PC-9 (cell line): ENCODE results near the gene TTC23.

Experiments used
- EZH2 ChIP-seq: fragments of 200-600 bp; sonication (generic); IDR thresholded peaks from 2 replicates; pipeline ENCODE4 v1.8.0; 2017; ENCODE audit warnings: antibody characterized with exemption, low read depth
- TF ChIP-seq, protein P1 (sequence below): fragments of 200-600 bp; sonication (generic); conservative IDR thresholded peaks from 2 replicates; pipeline ENCODE4 v1.6.1; 2017; ENCODE audit warnings: mixed run types, antibody characterized with exemption, mild to moderate bottlenecking, moderate library complexity

DNA sequence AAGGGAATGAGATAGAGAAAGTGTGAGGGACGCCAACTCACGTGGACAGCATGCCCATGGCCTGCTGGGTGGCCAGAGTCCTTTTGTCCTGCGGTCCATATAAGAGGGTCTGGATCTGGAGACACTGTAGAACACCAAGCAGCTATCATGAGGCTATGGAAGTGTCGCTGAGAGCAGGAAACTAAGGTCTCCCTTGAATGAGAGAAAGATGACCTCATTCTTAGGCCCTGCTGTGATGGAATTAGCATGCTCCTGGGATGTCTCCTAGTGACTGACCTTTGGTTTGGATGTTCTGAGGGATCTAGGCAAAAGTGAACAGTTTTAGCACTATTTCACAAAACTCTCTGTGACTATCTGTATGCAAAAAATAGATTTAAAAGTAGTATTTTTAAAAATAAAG is 110.1 kb downstream of the TTC23 start:
- TF ChIP-seq, protein P1, sequence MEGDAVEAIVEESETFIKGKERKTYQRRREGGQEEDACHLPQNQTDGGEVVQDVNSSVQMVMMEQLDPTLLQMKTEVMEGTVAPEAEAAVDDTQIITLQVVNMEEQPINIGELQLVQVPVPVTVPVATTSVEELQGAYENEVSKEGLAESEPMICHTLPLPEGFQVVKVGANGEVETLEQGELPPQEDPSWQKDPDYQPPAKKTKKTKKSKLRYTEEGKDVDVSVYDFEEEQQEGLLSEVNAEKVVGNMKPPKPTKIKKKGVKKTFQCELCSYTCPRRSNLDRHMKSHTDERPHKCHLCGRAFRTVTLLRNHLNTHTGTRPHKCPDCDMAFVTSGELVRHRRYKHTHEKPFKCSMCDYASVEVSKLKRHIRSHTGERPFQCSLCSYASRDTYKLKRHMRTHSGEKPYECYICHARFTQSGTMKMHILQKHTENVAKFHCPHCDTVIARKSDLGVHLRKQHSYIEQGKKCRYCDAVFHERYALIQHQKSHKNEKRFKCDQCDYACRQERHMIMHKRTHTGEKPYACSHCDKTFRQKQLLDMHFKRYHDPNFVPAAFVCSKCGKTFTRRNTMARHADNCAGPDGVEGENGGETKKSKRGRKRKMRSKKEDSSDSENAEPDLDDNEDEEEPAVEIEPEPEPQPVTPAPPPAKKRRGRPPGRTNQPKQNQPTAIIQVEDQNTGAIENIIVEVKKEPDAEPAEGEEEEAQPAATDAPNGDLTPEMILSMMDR: no peak
- no peak for TF ChIP-seq EZH2
